GM21515 (cell line): ENCODE results near the gene SYNGR4.

ENCODE experiments used
- ATAC-seq: cut with Tn5 transposase; IDR thresholded peaks from one replicate; pipeline ENCODE4 v1.9.1; 2021; ENCODE audit not compliant: unreplicated experiment

SYNGR4 gene

GRCh38 chr19:48341515-48342413 is 22.4 kb upstream of the SYNGR4 start:
- ATAC-seq, result no peak

- ATAC-seq, result no peak
These were observed 21.8 kb upstream of the SYNGR4 start for GRCh38 chr19:48342414-48342738.

- no peak for ATAC-seq
These were observed 21.2 kb upstream of the SYNGR4 start for GRCh38 chr19:48342841-48343540.

GRCh38 chr19:48344892-48345291 is 19.3 kb upstream of the SYNGR4 start:
- ATAC-seq, result no peak

- ATAC-seq, result no peak
These were observed 18.0 kb upstream of the SYNGR4 start for GRCh38 chr19:48346191-48346590.

GRCh38 chr19:48348045-48348444 is 16.1 kb upstream of the SYNGR4 start:
- ATAC-seq, result no peak

GRCh38 chr19:48348737-48349136 is 15.4 kb upstream of the SYNGR4 start:
- ATAC-seq, result no peak

- ATAC-seq, result no peak
These were observed 13.3 kb upstream of the SYNGR4 start for GRCh38 chr19:48350856-48351255.

GRCh38 chr19:48351341-48351752 is 12.8 kb upstream of the SYNGR4 start:
- ATAC-seq, result no peak

- no peak for ATAC-seq
These were observed 10.5 kb upstream of the SYNGR4 start for GRCh38 chr19:48353677-48354076.

GRCh38 chr19:48354332-48354992 is 9.7 kb upstream of the SYNGR4 start:
- ATAC-seq, result no peak

- ATAC-seq, result no peak
These were observed 8.7 kb upstream of the SYNGR4 start for GRCh38 chr19:48355365-48355954.

GRCh38 chr19:48359123-48359522 is 5.0 kb upstream of the SYNGR4 start:
- ATAC-seq, result no peak

GRCh38 chr19:48361912-48362311 is 2.3 kb upstream of the SYNGR4 start:
- no peak for ATAC-seq

GRCh38 chr19:48362716-48363499 is 1.3 kb upstream of the SYNGR4 start:
- ATAC-seq, result peak; percentile 45

GRCh38 chr19:48363500-48363809 is 712 bp upstream of the SYNGR4 start:
- peak; percentile 16 for ATAC-seq

GRCh38 chr19:48364598-48365348 is 606 bp downstream of the SYNGR4 start:
- ATAC-seq, result no peak

GRCh38 chr19:48365602-48366001 is 1.4 kb downstream of the SYNGR4 start:
- ATAC-seq, result no peak

- ATAC-seq, result no peak
These were observed 3.7 kb downstream of the SYNGR4 start for GRCh38 chr19:48367855-48368254.

- ATAC-seq, result no peak
These were observed 4.8 kb downstream of the SYNGR4 start for GRCh38 chr19:48368936-48369335.
